ENCODE data around the gene TTC7B.

The TTC7B gene

DNA sequence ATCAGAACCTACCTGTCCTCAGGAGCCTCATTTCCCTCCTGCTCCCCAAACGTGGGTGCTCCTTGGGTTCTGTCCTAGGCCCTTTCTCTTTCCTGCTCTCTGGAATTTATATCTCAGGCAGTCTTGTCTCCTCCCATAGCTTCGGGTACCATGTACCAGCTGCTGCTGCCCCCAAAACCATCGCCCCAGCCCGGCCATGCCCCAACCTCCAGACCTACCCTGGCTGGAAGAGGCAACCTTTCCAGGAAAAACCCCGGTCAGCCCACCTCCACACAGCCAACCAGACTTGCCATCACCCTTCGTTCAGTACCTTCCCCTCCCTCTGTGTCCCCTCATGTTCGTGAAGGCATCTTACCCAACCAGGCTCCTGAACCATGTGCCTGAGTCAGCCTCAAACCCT, 254.3 kb downstream of the TTC7B start:
- Histone ChIP-seq H3K27me3 (ENCODE audit: insufficient read depth, low read length, poor library complexity) (no peaks in the 10 kb centered on the region), H2BK120ac (ENCODE audit: low read depth, low read length) (no peak overlapping the region), H3K79me1 (ENCODE audit: low read length) (no peaks in the 10 kb centered on the region), H4K8ac (ENCODE audit: low read depth, low read length) (no peak overlapping the region), H3K27ac (ENCODE audit: low read depth, low read length) (no peak overlapping the region), H3K23ac (ENCODE audit: low read length) (no peak overlapping the region), H3K56ac (ENCODE audit: low read length) (no peak overlapping the region), H2BK15ac (replicated peaks; ENCODE audit: low read depth) (no peak overlapping the region), H3K79me2 (ENCODE audit: control insufficient read depth, insufficient read depth, low read length) (no peaks in the 10 kb centered on the region), H2AK5ac (ENCODE audit: low read length) (no peak overlapping the region), H3K36me3 (ENCODE audit: control insufficient read depth, insufficient read depth, low read length) (no peaks in the 10 kb centered on the region), H3K18ac (ENCODE audit: low read length) (no peak overlapping the region), H3K4me3 (ENCODE audit: low read length) (no peak overlapping the region), H2BK5ac (ENCODE audit: low read length) (no peak overlapping the region), H3K4me1 (ENCODE audit: control insufficient read depth, low read depth, low read length) (no peaks in the 10 kb centered on the region), H4K5ac (ENCODE audit: low read length) (no peak overlapping the region), H3K4ac (ENCODE audit: low read depth, low read length) (no peak overlapping the region), H3K9ac (ENCODE audit: low read length) (no peak overlapping the region), H3K4me2 (ENCODE audit: low read length) (no peak overlapping the region)
- WGBS (ENCODE audit: extremely low coverage, insufficient coverage, low lambda C conversion rate): no CpG with 5 or more reads among the region's 7 CpGs
- DNase-seq: no peak

DNA sequence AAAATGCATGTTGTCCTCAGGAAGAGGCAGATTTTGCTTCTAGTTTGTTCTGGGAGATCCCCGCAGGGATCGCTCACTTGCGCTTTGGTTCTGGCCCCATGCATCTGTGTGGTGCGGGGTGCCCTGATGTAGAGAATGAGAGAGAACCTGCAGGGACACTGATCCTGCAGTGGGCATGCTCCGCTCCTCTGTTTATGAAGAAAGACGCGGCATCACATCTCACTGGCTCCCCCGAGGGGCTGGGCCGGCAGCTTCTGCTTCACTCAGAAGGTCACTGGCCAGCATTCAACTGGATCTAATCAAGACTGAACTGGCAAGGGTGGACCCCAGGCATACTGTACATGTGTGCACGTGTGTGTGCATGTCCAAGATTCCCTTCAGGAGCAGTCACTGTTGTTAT, 255.2 kb downstream of the TTC7B start:
- Histone ChIP-seq H3K27me3 (ENCODE audit: insufficient read depth, low read length, poor library complexity) (no peaks in the 10 kb centered on the region), H3K18ac (ENCODE audit: low read length) (no peak overlapping the region), H3K4me3 (ENCODE audit: low read length) (no peak overlapping the region), H4K5ac (ENCODE audit: low read length) (no peak overlapping the region), H3K23ac (ENCODE audit: low read length) (no peak overlapping the region), H3K9ac (ENCODE audit: low read length) (no peak overlapping the region), H3K4me2 (ENCODE audit: low read length) (no peak overlapping the region), H3K36me3 (ENCODE audit: control insufficient read depth, insufficient read depth, low read length) (no peaks in the 10 kb centered on the region), H3K4me1 (ENCODE audit: control insufficient read depth, low read depth, low read length) (peaks cover 4% of the 10 kb centered on the region), H3K79me2 (ENCODE audit: control insufficient read depth, insufficient read depth, low read length) (no peaks in the 10 kb centered on the region), H3K56ac (ENCODE audit: low read length) (no peak overlapping the region), H3K27ac (ENCODE audit: low read depth, low read length) (no peak overlapping the region), H2BK5ac (ENCODE audit: low read length) (no peak overlapping the region), H3K4ac (ENCODE audit: low read depth, low read length) (no peak overlapping the region), H2BK120ac (ENCODE audit: low read depth, low read length) (no peak overlapping the region), H2AK5ac (ENCODE audit: low read length) (no peak overlapping the region), H3K79me1 (ENCODE audit: low read length) (no peaks in the 10 kb centered on the region), H2BK15ac (replicated peaks; ENCODE audit: low read depth) (no peak overlapping the region), H4K8ac (ENCODE audit: low read depth, low read length) (no peak overlapping the region)
- no CpG with 5 or more reads among the region's 10 CpGs for WGBS (ENCODE audit: extremely low coverage, insufficient coverage, low lambda C conversion rate)
- no peak for DNase-seq

DNA sequence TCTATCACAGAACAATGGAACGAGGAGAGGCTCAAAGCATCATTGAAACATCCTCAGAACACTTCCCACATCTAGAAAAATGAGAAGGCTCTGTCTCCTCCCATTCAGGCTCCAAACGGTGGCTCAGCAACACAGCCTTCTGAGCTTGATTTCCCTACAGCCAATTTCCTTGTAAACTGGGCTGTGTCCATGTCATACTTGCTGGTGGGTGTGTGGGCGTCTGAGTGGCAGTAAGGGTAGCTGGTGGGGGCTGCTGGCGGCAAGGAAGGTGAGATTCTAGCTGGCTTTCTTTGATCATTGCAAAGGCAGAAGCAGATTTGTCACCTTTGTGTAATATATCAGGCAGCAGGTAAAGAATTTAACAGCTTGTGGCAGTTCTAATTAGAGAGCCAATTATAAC, 255.7 kb downstream of the TTC7B start:
- Histone ChIP-seq H3K4ac (ENCODE audit: low read depth, low read length) (no peak overlapping the region), H2BK5ac (ENCODE audit: low read length) (no peak overlapping the region), H3K27ac (ENCODE audit: low read depth, low read length) (no peak overlapping the region), H3K9ac (ENCODE audit: low read length) (no peak overlapping the region), H3K4me1 (ENCODE audit: control insufficient read depth, low read depth, low read length) (peaks cover 6% of the 10 kb centered on the region), H3K18ac (ENCODE audit: low read length) (no peak overlapping the region), H4K8ac (ENCODE audit: low read depth, low read length) (no peak overlapping the region), H2AK5ac (ENCODE audit: low read length) (no peak overlapping the region), H2BK120ac (ENCODE audit: low read depth, low read length) (no peak overlapping the region), H3K79me1 (ENCODE audit: low read length) (no peaks in the 10 kb centered on the region), H2BK15ac (replicated peaks; ENCODE audit: low read depth) (no peak overlapping the region), H3K4me3 (ENCODE audit: low read length) (no peak overlapping the region), H3K56ac (ENCODE audit: low read length) (no peak overlapping the region), H3K27me3 (ENCODE audit: insufficient read depth, low read length, poor library complexity) (no peaks in the 10 kb centered on the region), H3K23ac (ENCODE audit: low read length) (no peak overlapping the region), H3K79me2 (ENCODE audit: control insufficient read depth, insufficient read depth, low read length) (no peaks in the 10 kb centered on the region), H3K4me2 (ENCODE audit: low read length) (no peak overlapping the region), H4K5ac (ENCODE audit: low read length) (no peak overlapping the region), H3K36me3 (ENCODE audit: control insufficient read depth, insufficient read depth, low read length) (no peaks in the 10 kb centered on the region)
- no CpG with 5 or more reads among the region's 4 CpGs for WGBS (ENCODE audit: extremely low coverage, insufficient coverage, low lambda C conversion rate)
- DNase-seq: no peak

DNA sequence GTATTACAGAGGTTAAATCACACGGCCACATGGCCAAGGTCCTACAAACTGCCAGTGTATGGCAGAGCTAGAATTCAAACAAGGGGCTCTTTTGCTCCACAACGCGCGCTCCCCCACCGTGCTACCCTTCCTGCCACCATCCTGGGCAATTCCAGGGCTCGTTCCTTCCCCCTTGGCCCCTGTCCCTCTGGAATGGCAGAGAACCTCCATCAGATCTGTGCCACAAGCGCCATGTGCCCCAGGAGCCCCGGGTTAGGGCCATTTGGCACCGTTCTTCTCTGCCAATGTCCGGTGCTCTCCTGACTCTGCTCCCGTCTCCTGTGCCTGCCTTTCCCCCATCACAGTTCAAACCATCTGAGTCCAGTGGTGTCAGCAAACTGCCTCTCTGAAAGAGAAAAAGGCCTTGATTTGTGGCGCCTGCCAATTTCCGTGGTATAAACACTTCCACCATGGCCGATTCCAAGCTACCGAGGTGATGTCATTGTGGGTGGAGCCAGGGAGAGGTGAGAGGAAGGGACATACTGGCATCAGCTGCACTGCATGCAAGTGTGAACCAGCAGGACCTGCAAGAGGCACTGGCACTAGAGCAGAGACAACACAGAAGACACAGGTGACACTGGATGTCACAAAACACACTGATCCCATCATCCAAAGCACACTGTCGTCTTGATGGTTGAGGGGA, 256.3 kb downstream of the TTC7B start:
- no peaks in the 10 kb centered on the region for H3K27me3 ChIP-seq (ENCODE audit: insufficient read depth, low read length, poor library complexity)
- no peaks in the 10 kb centered on the region for H3K36me3 ChIP-seq (ENCODE audit: control insufficient read depth, insufficient read depth, low read length)
- H3K4ac ChIP-seq (ENCODE audit: low read depth, low read length): no peak overlapping the region
- H3K23ac ChIP-seq (ENCODE audit: low read length): no peak overlapping the region
- H3K4me1 ChIP-seq (ENCODE audit: control insufficient read depth, low read depth, low read length): peaks cover 6% of the 10 kb centered on the region
- H4K8ac ChIP-seq (ENCODE audit: low read depth, low read length): no peak overlapping the region
- H3K79me2 ChIP-seq (ENCODE audit: control insufficient read depth, insufficient read depth, low read length): no peaks in the 10 kb centered on the region
- H3K27ac ChIP-seq (ENCODE audit: low read depth, low read length): no peak overlapping the region
- H2BK120ac ChIP-seq (ENCODE audit: low read depth, low read length): no peak overlapping the region
- no peak overlapping the region for H2BK5ac ChIP-seq (ENCODE audit: low read length)
- no CpG with 5 or more reads among the region's 16 CpGs for WGBS (ENCODE audit: extremely low coverage, insufficient coverage, low lambda C conversion rate)
- DNase-seq: peak; percentile 45
- H2AK5ac ChIP-seq (ENCODE audit: low read length): no peak overlapping the region
- H3K18ac ChIP-seq (ENCODE audit: low read length): no peak overlapping the region
- no peak overlapping the region for H3K56ac ChIP-seq (ENCODE audit: low read length)
- H3K4me3 ChIP-seq (ENCODE audit: low read length): no peak overlapping the region
- no peak overlapping the region for H3K4me2 ChIP-seq (ENCODE audit: low read length)
- no peak overlapping the region for H4K5ac ChIP-seq (ENCODE audit: low read length)
- no peaks in the 10 kb centered on the region for H3K79me1 ChIP-seq (ENCODE audit: low read length)
- no peak overlapping the region for H2BK15ac ChIP-seq (replicated peaks; ENCODE audit: low read depth)
- no peak overlapping the region for H3K9ac ChIP-seq (ENCODE audit: low read length)

DNA sequence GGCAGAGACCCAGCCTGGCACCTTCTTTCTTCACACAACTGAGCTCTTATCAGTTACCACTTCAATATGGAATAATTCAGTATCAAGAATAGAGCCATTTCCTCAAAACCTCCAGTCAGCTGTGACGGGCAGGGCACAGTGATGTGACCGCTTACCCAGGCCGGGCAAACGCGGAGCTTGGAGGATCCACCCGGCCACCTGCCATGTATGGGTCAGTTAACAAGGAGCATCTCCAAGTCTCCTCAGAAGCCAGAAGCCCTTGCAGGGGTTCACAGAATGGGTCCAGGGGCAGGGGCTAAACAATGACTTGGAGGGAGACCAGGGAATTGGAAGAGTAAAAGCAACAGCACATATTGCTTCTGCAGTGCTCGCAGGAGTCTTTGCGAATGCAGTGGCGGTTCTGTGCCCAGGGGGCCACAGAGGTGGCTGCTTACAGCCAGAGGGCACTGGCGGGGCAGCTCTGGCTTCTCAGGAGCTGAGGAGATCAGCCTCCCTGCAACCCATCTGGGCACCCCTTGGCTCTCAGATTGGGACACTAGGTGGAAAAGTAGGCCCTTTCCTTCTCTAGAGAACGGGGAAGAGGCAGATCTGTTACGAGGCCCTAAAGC, 257.1 kb downstream of the TTC7B start:
- no peaks in the 10 kb centered on the region for H3K79me2 ChIP-seq (ENCODE audit: control insufficient read depth, insufficient read depth, low read length)
- H2BK15ac ChIP-seq (replicated peaks; ENCODE audit: low read depth): no peak overlapping the region
- H2BK5ac ChIP-seq (ENCODE audit: low read length): no peak overlapping the region
- no peak overlapping the region for H4K8ac ChIP-seq (ENCODE audit: low read depth, low read length)
- no CpG with 5 or more reads among the region's 12 CpGs for WGBS (ENCODE audit: extremely low coverage, insufficient coverage, low lambda C conversion rate)
- H3K9ac ChIP-seq (ENCODE audit: low read length): no peak overlapping the region
- DNase-seq: no peak
- H3K27ac ChIP-seq (ENCODE audit: low read depth, low read length): no peak overlapping the region
- no peak overlapping the region for H4K5ac ChIP-seq (ENCODE audit: low read length)
- H2BK120ac ChIP-seq (ENCODE audit: low read depth, low read length): no peak overlapping the region
- peaks cover 6% of the 10 kb centered on the region for H3K4me1 ChIP-seq (ENCODE audit: control insufficient read depth, low read depth, low read length)
- H3K23ac ChIP-seq (ENCODE audit: low read length): no peak overlapping the region
- no peak overlapping the region for H3K4me3 ChIP-seq (ENCODE audit: low read length)
- H3K18ac ChIP-seq (ENCODE audit: low read length): no peak overlapping the region
- no peak overlapping the region for H3K4me2 ChIP-seq (ENCODE audit: low read length)
- H2AK5ac ChIP-seq (ENCODE audit: low read length): no peak overlapping the region
- H3K79me1 ChIP-seq (ENCODE audit: low read length): no peaks in the 10 kb centered on the region
- H3K56ac ChIP-seq (ENCODE audit: low read length): no peak overlapping the region
- no peaks in the 10 kb centered on the region for H3K27me3 ChIP-seq (ENCODE audit: insufficient read depth, low read length, poor library complexity)
- no peak overlapping the region for H3K4ac ChIP-seq (ENCODE audit: low read depth, low read length)
- no peaks in the 10 kb centered on the region for H3K36me3 ChIP-seq (ENCODE audit: control insufficient read depth, insufficient read depth, low read length)
